ENCODE results near the gene ADIPOR2. TPM values are rescaled to one million over a fixed set of nuclear protein-coding genes. Genes with fewer than 3 reads are reported as not detected.

ADIPOR2 gene
- total RNA-seq, 1 donor from 2014 or later = 22.7 TPM

- Histone ChIP-seq H3K36me3 (ENCODE audit: control insufficient read depth, insufficient read depth, low read length) (no peaks in the 10 kb centered on the region), H3K27me3 (ENCODE audit: control insufficient read depth, insufficient read depth, low read length) (no peaks in the 10 kb centered on the region), H3K4me3 (ENCODE audit: low read depth, low read length) (no peak overlapping the region)
- TF ChIP-seq CTCF (IDR thresholded peaks at IDR 0.05; ENCODE audit: insufficient read depth, low read length, poor library complexity, severe bottlenecking) = no peak
- DNase-seq (ENCODE audit: low read depth) = no peak
These were observed 77.7 kb downstream of the ADIPOR2 start for GRCh38 chr12:1768615-1769014.

DNA sequence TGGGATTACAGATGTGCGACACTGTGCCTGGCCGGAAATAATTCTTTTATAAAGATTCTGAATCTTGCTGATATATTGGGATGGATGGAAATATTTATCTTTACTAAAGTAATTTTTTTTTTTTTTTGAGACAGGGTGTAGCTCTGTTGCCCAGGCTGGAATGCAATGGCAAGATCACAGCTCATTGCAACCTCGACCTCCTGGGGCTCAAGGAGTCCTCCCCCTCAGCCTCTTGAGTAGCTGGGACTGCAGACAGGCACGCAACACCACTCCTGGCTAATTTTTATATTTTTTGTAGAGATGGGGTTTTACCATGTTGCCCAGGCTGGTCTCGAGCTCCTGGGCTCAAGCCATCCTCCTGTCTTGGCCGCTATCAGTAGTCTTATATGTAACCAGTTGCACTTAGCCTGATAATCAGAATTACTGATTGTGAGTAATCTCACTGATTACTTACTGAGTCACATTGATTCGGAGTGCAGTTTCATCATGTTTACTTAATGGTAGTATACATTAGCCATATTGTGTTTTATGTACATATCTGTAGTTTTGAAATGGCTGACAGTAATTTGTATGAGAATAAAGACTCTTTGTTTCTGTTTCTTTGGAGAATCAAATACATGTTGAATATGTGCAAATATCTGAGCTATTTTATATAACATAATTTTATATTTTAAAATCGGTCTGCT is 79.1 kb downstream of the ADIPOR2 start:
- no peaks in the 10 kb centered on the region for H3K36me3 ChIP-seq (ENCODE audit: control insufficient read depth, insufficient read depth, low read length)
- no peak overlapping the region for H3K4me3 ChIP-seq (ENCODE audit: low read depth, low read length)
- no peak for DNase-seq (ENCODE audit: low read depth)
- H3K27me3 ChIP-seq (ENCODE audit: control insufficient read depth, insufficient read depth, low read length) = no peaks in the 10 kb centered on the region
- TF ChIP-seq CTCF (IDR thresholded peaks at IDR 0.05; ENCODE audit: insufficient read depth, low read length, poor library complexity, severe bottlenecking) = no peak

DNA sequence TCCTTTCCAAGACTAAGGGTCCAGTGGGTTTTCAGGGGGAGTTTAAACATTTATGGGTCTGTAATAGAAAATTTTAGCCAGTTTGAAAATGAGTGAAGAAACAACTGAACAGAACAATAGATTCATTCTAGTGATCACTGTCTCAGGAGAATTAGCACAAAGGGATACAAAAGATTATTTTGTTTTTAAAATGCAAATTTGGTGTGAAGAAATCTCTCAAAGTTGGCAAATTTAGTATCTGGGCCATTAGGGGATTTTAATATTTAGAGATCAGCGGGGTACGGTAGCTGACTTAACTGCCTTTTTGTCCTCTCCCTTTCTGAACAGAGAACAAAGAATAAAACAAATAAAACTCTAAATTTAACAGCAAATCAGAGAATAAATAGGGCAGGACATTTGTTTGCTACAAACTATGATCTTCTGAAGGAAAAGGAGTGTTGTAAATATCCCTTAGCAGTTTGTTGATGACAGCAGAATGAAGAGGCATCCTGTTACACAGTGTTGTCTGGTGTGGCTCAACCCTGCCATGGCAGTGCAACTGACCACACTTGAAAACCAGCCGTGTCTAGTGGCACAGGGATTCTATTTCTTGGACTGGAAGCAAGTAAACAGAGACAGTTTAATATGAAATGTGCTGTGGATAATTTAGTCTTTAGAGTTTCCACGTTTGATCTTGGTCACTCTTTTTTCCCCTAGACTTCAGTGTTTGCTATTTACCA is 83.2 kb downstream of the ADIPOR2 start:
- H3K4me3 ChIP-seq (ENCODE audit: low read depth, low read length) = no peak overlapping the region
- no peaks in the 10 kb centered on the region for H3K27me3 ChIP-seq (ENCODE audit: control insufficient read depth, insufficient read depth, low read length)
- no peaks in the 10 kb centered on the region for H3K36me3 ChIP-seq (ENCODE audit: control insufficient read depth, insufficient read depth, low read length)
- DNase-seq (ENCODE audit: low read depth) = no peak
- TF ChIP-seq CTCF (IDR thresholded peaks at IDR 0.05; ENCODE audit: insufficient read depth, low read length, poor library complexity, severe bottlenecking) = no peak

- Histone ChIP-seq H3K27me3 (ENCODE audit: control insufficient read depth, insufficient read depth, low read length) (no peaks in the 10 kb centered on the region), H3K4me3 (ENCODE audit: low read depth, low read length) (no peak overlapping the region), H3K36me3 (ENCODE audit: control insufficient read depth, insufficient read depth, low read length) (no peaks in the 10 kb centered on the region)
- no peak for TF ChIP-seq CTCF (IDR thresholded peaks at IDR 0.05; ENCODE audit: insufficient read depth, low read length, poor library complexity, severe bottlenecking)
- no peak for DNase-seq (ENCODE audit: low read depth)
These were observed 85.5 kb downstream of the ADIPOR2 start for GRCh38 chr12:1776170-1776921.

DNA sequence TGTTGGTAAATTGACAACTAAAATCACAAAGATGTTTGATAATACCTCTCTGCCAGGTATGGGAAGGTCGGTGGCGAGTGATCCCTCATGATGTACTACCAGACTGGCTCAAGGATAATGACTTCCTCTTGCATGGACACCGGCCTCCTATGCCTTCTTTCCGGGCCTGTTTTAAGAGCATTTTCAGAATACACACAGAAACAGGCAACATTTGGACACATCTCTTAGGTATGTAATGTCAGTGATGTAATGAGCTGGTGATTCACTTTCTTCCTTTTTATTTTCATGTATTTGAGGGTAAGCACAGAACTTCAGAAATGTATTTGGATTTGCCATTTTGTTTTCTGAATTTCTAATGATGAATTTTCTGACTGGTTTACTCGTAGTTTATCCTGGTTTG is 86.9 kb downstream of the ADIPOR2 start:
- Histone ChIP-seq H3K27me3 (ENCODE audit: control insufficient read depth, insufficient read depth, low read length) (no peaks in the 10 kb centered on the region), H3K36me3 (ENCODE audit: control insufficient read depth, insufficient read depth, low read length) (no peaks in the 10 kb centered on the region), H3K4me3 (ENCODE audit: low read depth, low read length) (no peak overlapping the region)
- no peak for DNase-seq (ENCODE audit: low read depth)
- TF ChIP-seq CTCF (IDR thresholded peaks at IDR 0.05; ENCODE audit: insufficient read depth, low read length, poor library complexity, severe bottlenecking) = no peak
